NCI-H1436 (cell line): ENCODE results near the gene PCNT.
"Not testable (repeated sequence)": the region's sequence is repeated elsewhere in the genome, so short reads cannot be mapped to it uniquely, and the experiment has no call there.

Experiments
- DNase-seq: peaks from one replicate; lab custom pipeline; 2025; lab: John Stamatoyannopoulos, UW

The PCNT gene

DNA sequence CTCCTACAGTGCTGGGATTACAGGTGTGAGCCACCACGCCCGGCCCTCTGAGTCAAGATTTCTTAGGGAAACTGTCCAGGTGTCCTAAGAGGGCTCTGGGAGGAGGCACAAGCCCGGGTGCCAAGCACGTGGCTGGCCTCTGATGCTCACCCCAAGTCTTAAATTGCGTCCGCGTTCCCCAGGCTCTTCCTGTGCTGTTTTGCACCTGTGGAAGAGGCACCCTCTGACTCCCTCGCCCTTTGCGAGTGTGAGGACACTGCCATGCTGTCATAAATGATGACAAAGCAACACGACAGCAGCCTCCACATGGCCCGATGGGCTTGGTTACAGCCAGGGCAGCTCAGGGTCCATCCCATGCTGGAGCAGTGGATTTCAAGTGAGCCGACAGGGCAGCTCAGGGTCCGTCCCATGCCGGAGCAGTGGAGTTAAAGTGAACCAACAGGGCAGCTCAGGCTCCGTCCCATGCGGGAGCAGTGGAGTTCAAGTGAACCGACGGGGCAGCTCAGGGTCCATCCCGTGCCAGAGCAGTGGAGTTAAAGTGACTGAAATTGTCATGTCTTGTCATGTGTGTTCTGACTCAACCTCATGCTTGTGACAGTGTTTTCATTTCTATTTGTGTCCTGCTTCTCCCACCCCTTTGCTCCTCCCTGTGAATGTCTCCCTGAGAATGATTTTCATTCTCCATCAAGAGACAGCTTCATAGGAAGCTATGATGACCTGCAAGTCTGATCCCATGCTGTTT, 33.9 kb downstream of the PCNT start:
- no peak for DNase-seq

- no peak for DNase-seq
Measured at GRCh38 chr21:46361176-46361575, 37.2 kb downstream of the PCNT start.

DNA sequence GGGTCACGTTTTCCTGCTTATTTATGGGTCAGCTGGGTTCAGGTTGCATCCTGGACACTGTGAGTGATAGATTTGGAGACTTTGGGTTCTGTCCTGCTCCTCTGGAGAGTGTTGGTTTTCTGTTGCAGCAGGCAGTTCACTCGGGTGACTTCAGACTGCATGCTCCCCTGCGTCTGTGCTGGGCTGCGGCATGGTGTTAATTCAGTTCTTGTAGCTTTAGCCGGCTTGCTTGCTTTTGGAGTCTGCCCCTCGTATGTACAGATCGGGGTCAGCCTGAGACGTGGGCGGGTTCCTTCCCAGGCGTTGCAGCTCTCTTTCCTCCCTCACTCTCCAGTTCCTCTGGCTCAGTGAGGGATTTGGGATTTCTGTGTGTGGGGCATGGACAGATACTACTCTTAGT, 38.0 kb downstream of the PCNT start:
- no peak for DNase-seq

DNA sequence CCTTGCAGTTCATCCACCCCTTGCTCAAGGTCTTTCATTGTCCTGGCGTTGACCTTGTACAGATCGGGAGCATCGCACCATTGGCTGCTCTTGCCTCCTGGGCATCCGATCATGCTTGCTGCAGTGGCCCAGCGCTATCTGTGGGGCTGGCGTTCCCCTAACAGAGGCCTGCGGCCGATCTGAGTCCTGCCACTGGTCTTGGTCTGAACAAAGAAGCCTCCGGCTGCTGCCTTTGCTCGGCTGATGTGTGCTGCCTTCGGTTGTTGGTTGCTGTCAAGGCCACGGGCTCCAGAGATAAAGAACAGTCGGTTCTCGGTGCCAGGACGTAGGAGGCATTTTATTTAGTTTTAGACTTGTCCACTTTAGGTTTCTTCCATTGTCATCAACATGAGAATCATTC, 39.0 kb downstream of the PCNT start:
- no peak for DNase-seq

GRCh38 chr21:46363698-46364097, 39.7 kb downstream of the PCNT start:
- no peak for DNase-seq

DNA sequence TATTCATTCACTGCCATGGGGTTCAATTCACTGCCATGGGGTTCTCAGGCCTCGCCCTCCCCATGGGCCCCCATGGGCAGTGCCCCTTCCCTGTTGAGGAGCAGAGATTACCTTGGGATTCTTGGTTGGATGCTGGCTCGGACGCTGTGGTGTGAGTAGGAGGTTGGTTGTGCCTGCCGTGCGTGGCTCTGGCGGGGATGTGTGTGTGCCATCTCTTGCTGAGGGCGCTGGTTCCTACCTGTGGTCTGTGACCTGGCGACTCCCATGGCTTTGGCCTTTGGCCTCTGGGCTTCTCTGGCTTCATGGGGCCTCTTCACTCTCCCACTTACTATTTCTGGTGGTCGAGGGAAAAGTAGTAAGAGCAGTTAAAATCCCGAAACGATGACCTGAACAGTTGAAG, 42.1 kb downstream of the PCNT start:
- no peak for DNase-seq

DNA sequence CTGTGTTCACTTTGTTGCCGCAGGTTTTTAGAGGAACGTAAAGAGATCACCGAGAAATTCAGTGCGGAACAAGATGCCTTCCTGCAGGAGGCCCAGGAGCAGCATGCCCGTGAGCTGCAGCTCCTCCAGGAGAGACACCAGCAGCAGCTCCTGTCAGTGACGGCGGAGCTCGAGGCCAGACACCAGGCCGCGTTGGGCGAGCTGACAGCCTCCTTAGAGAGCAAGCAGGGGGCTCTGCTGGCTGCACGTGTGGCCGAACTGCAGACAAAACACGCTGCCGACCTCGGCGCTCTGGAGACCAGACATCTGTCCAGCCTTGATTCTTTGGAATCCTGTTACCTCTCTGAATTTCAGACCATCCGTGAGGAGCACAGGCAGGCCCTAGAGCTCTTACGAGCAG, 42.6 kb downstream of the PCNT start:
- no peak for DNase-seq

GRCh38 chr21:46366966-46367365, 43.0 kb downstream of the PCNT start:
- DNase-seq = no peak

GRCh38 chr21:46368533-46369285, 44.8 kb downstream of the PCNT start:
- DNase-seq = no peak

- no peak for DNase-seq
Measured at GRCh38 chr21:46369520-46370235, 45.7 kb downstream of the PCNT start.

DNA sequence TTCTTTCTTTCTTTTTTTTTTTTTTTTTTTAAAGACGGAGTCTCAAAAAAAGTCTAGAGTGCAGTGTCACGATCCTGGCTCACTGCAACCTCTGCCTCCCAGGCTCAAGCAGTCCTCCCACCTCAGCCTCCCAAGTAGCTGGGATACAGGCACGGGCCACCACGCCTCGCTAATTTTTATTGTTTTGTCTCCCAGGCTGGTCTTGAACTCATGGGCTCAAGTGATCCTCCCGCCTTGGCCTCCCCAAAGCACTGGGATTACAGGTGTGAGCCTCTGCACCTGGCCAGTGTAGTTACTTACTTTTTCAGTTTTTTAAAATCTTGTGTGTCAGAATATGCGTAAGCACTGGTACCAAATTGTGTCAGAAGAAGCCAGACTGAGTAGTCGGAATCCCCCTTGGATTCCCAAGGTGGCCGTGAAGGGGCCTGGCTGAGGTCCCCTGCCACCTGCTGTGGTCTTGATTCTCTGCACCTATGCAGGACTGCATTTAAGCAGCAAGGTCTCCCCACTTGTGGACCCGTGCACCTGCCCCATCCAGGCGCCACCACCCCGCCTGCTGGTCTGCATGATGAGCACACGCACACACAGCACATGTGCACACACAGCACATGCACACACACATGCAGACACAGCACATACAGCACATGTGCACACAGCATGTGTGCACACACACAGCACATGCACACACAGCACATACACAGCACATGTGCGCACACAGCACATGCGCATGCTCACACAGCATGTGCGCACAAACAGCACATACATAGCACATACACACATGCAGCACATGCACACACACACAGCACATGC, 47.5 kb downstream of the PCNT start:
- no peak for DNase-seq

DNA sequence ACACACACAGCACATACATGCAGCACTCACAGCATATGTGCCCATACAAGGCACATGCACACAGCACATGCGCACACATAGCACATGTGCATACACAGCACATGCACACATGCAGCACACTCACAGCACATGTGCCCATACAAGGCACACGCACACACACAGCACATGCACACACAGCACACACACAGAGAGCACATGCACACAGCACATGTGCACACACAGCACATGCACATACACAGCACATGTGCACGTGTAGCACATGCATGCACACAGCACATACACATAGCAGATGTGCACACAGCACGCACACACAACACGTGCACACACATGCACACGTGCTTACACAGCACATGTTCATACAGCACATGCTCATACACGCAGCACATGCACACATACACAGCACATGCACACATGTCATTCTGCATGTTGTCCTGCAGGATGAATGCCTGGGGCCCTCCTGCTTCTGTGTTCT, 48.1 kb downstream of the PCNT start:
- DNase-seq = no peak

DNA sequence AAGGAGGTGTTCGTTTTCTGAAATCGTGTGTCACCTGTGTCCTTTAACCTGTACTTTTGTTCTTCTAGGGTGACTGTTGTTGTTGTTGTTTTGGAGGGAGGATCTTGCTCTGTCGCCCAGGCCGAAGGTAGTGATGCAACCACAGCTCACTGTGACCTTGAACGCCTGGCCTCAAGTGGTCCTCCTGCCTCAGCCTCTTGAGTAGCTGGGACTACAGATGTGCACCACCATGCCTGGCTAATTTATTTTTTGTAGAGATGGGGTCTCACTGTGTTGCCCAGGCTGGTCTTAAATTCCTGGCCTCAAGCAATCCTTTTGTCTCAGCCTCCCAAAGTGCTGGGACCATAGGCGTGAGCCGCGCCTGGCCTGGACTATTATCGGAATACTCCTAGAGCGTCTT, 49.0 kb downstream of the PCNT start:
- not testable (repeated sequence) for DNase-seq

GRCh38 chr21:46374761-46375389, 50.9 kb downstream of the PCNT start:
- no peak for DNase-seq

- DNase-seq = no peak
Measured at GRCh38 chr21:46375560-46376230, 51.7 kb downstream of the PCNT start.

DNA sequence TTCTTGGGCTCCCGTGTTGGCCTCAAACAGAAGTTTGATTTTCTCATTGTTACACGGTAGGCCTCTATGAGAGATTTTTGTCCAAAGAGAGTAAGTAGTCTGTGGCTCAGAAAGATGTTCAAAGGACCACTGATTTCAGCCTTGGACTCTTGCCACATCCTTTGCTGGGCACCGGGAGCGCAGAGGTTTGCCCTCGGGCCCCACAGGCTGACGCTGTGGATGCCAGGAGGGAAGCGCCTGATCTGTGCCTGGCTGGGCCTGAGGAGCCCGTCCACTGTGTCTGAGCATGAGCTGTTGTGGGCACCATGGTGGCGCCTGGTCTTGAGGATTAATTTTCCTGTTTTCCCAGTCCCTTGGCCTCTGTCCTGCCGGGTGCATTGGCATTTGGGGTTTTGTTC, 52.3 kb downstream of the PCNT start:
- no peak for DNase-seq

DNA sequence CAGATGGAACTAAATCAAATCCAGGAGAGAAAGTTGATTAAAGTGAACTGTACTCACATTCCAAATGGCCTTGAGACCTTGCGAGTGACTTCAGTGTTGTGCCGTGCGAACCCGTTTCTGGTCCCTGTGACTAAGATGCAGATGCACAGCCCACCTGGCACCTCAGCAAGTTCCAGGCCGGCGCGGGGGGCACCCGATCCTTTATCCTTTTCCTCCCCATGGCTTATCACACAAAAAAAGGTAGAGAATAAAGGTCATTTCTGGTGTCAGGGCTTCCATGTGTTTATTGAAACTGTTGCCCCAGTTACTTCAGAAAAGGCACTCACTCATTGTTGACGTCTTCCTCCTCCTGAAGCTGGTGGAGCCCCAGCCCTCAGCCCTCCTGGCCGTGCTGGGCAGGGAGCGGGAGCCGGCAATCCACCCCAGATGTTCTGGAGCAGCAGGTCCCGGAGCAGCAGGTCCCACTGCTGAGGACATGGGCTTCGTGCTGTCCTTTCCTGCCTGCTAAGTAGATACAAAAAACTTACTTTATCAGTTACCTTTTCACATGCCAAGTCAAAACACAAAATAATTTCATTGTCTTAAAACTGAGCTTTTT, 53.0 kb downstream of the PCNT start:
- no peak for DNase-seq

DNA sequence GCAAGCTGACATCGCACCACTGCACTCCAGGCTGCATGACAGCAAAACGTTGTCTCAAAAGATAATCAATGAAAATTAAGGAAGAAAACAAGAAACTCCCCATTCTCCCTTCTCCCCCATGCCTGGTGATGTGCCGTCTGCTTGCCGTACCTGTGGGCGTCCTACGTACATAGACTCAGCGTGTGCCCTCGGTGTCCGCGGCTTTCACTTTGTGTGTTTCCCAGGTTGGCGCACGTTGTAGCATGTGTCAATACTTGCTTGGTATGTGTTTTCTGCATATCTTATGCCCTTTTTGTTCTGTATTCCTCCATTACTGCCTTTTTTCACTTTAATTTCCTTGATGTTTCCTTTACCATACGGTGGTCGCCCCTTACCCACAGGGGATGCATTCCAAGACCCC, 53.8 kb downstream of the PCNT start:
- DNase-seq = no peak

DNA sequence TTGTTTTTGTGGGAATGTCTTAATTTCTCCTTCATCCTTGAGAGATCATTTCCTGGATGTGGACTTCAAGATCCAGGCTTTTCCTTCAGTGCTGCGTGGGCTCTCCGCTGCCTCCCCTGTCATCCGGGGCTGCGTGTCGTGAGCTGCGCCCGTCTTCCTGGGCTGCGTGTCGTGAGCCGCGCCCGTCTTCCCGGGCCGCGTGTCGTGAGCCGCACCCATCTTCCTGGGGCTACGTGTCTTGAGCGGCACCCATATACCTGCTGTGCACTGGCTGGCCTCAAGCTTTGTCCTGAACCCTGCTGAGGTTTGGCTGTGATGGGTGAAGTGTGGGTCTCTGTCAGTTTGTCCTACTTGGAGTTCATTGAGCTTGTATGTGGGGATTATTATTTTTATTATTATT, 55.1 kb downstream of the PCNT start:
- DNase-seq = no peak

- no peak for DNase-seq
Measured at GRCh38 chr21:46379691-46380090, 55.7 kb downstream of the PCNT start.

GRCh38 chr21:46381541-46381940, 57.6 kb downstream of the PCNT start:
- no peak for DNase-seq
